NCI-H146 treated with DMSO at 0.1 percent for 48 hours (cell line): ENCODE results near the gene ATRNL1.

Experiments
- DNase-seq: peaks from one replicate; lab custom pipeline; 2025; ENCODE audit not compliant: unreplicated experiment; lab: John Stamatoyannopoulos, UW

The ATRNL1 gene

GRCh38 chr10:115093286-115093775 lies at the start of gene ATRNL1:
Gene ATRNL1 (plus strand): TSS chr10:115093365. CDS start chr10:115093751, 386 bp downstream.
- peak; percentile 15 for DNase-seq

- DNase-seq, result no peak
Measured at GRCh38 chr10:115043719-115044118, 49.4 kb upstream of the ATRNL1 start.

- DNase-seq, result no peak
Measured at GRCh38 chr10:115044891-115045290, 48.3 kb upstream of the ATRNL1 start.

- no peak for DNase-seq
Measured at GRCh38 chr10:115045499-115045898, 47.7 kb upstream of the ATRNL1 start.

- DNase-seq, result no peak
Measured at GRCh38 chr10:115046686-115047236, 46.4 kb upstream of the ATRNL1 start.

- DNase-seq, result no peak
Measured at GRCh38 chr10:115047705-115048104, 45.5 kb upstream of the ATRNL1 start.

- DNase-seq, result no peak
Measured at GRCh38 chr10:115049318-115049717, 43.8 kb upstream of the ATRNL1 start.

- no peak for DNase-seq
Measured at GRCh38 chr10:115049960-115050359, 43.2 kb upstream of the ATRNL1 start.

- no peak for DNase-seq
Measured at GRCh38 chr10:115050375-115051010, 42.7 kb upstream of the ATRNL1 start.

GRCh38 chr10:115051216-115051615 lies 41.9 kb upstream of the ATRNL1 start:
- DNase-seq, result no peak

GRCh38 chr10:115052226-115052625 lies 40.9 kb upstream of the ATRNL1 start:
- no peak for DNase-seq

GRCh38 chr10:115052728-115053127 lies 40.4 kb upstream of the ATRNL1 start:
- no peak for DNase-seq

GRCh38 chr10:115056186-115056585 lies 37.0 kb upstream of the ATRNL1 start:
- DNase-seq, result no peak

- no peak for DNase-seq
Measured at GRCh38 chr10:115059301-115059898, 33.8 kb upstream of the ATRNL1 start.

- DNase-seq, result no peak
Measured at GRCh38 chr10:115063701-115064658, 29.2 kb upstream of the ATRNL1 start.

- DNase-seq, result no peak
Measured at GRCh38 chr10:115065801-115066200, 27.4 kb upstream of the ATRNL1 start.

GRCh38 chr10:115066528-115066927 lies 26.6 kb upstream of the ATRNL1 start:
- DNase-seq, result no peak

GRCh38 chr10:115073796-115074195 lies 19.4 kb upstream of the ATRNL1 start:
- DNase-seq, result no peak

- DNase-seq, result no peak
Measured at GRCh38 chr10:115082506-115082905, 10.7 kb upstream of the ATRNL1 start.

GRCh38 chr10:115084277-115084850 lies 8.8 kb upstream of the ATRNL1 start:
- no peak for DNase-seq

GRCh38 chr10:115091161-115091560 lies 2.0 kb upstream of the ATRNL1 start:
- no peak for DNase-seq
